ENCODE data around the gene FOXO6.

GRCh38 chr1:41388510-41388909 lies 27.3 kb downstream of the FOXO6 start:
- TF ChIP-seq POLR2A (IDR thresholded peaks at IDR 0.05) (no peak), CTCF (IDR thresholded peaks at IDR 0.05) (no peak)
